GM12878 (cell line): Measurements from ENCODE around the gene CTRB2. TPM values are rescaled to one million over a fixed set of nuclear protein-coding genes. Genes with fewer than 3 reads are reported as not detected.

Source experiments
- ATAC-seq: fragments of 200-7000 bp; cut with Tn5 transposase; 3 replicates; pipeline ENCODE4 v1.9.1; 2020; ENCODE audit warnings: mild to moderate bottlenecking, moderate library complexity
- BruUV-seq: library from RNA; stranded (reverse); fragments of 400-500 nt; replicated peaks from 2 replicates; lab custom pipeline; 2021; lab: Mats Ljungman, UMichigan
- CTCF ChIA-PET: fragments of 300-600 bp; sonication (Branson Sonifier 250); formaldehyde crosslinking; extraction: SDS; loops from one replicate; lab custom pipeline; 2021; ENCODE audit warnings: inconsistent platforms; lab: Yijun Ruan, JAX
- POLR2A ChIA-PET: fragments of 350-600 bp; formaldehyde crosslinking; extraction: SDS; loops from one replicate; lab custom pipeline; 2021; ENCODE audit warnings: inconsistent platforms; lab: Charles Lee
- RAD21 ChIA-PET: fragments of 300-600 bp; sonication (Branson Sonifier 250); formaldehyde crosslinking; loops from one replicate; lab custom pipeline; 2023; ENCODE audit warnings: antibody characterized with exemption; ENCODE audit not compliant: unreplicated experiment; lab: Charles Lee
- SMC1A ChIA-PET: fragments of 300-600 bp; sonication (Branson Sonifier 250); formaldehyde crosslinking; loops from one replicate; lab custom pipeline; 2023; ENCODE audit not compliant: unreplicated experiment, uncharacterized antibody; lab: Charles Lee
- DNase-seq: peaks from one replicate; pipeline ENCODE4 v3.0.0-alpha.2; 2011; ENCODE audit warnings: low read depth, low spot score
- FAIRE-seq: peaks from 3 replicates; lab custom pipeline; 2011; peaks lifted over from hg19 to GRCh38; lab: Jason Lieb, UNC
- H2AFZ ChIP-seq: 2 replicates; pipeline ENCODE4 v1.6.0; 2011; ENCODE audit warnings: low read depth, low read length, control low read depth; ENCODE audit not compliant: control insufficient read depth
- H3K27ac ChIP-seq: 2 replicates; pipeline ENCODE4 v1.5.1; 2011; ENCODE audit warnings: control low read depth; ENCODE audit not compliant: control insufficient read depth, insufficient read depth
- H3K27me3 ChIP-seq, 2 experiments: replicated peaks in 1 of 2; 2 replicates each; pipeline versions ENCODE4 v1.6.0 to v1.6.1; 2011; ENCODE audit warnings: low read length in 1 of 2; ENCODE audit not compliant: control insufficient read depth in 2 of 2, insufficient read depth in 2 of 2
- H3K36me3 ChIP-seq, 2 experiments: 2 replicates each; pipeline ENCODE4 v1.5.1; 2011; ENCODE audit warnings: low read length in 1 of 2; ENCODE audit not compliant: control insufficient read depth in 2 of 2, insufficient read depth in 2 of 2
- H3K4me1 ChIP-seq: 2 replicates; pipeline ENCODE4 v1.6.1; 2011; ENCODE audit warnings: mild to moderate bottlenecking, low read length, moderate library complexity, mixed read lengths; ENCODE audit not compliant: control insufficient read depth, insufficient read depth
- H3K4me2 ChIP-seq: 2 replicates; pipeline ENCODE4 v1.6.0; 2011; ENCODE audit warnings: control low read depth; ENCODE audit not compliant: control insufficient read depth, insufficient read depth
- H3K4me3 ChIP-seq: fragments of 200-600 bp; sonication (generic); 2 replicates; pipeline ENCODE4 v1.5.1; 2016
- H3K79me2 ChIP-seq: 2 replicates; pipeline ENCODE4 v1.6.0; 2011; ENCODE audit warnings: low read length; ENCODE audit not compliant: control insufficient read depth, insufficient read depth
- H3K9ac ChIP-seq: 2 replicates; pipeline ENCODE4 v1.8.0; 2011; ENCODE audit warnings: low read length, control low read depth, mixed read lengths; ENCODE audit not compliant: control insufficient read depth, insufficient read depth
- H3K9me3 ChIP-seq: replicated peaks from 3 replicates; pipeline ENCODE4 v1.5.1; 2011; ENCODE audit warnings: mild to moderate bottlenecking, low read length; ENCODE audit not compliant: control insufficient read depth, insufficient read depth
- H4K20me1 ChIP-seq: 2 replicates; pipeline ENCODE4 v1.6.0; 2011; ENCODE audit not compliant: control insufficient read depth, insufficient read depth
- ATF3 ChIP-seq: IDR thresholded peaks from 2 replicates; pipeline ENCODE4 v1.6.1; 2011; ENCODE audit warnings: low read depth, mild to moderate bottlenecking, low read length, moderate library complexity, borderline replicate concordance; ENCODE audit errors: extremely low read depth
- BCL11A ChIP-seq: IDR thresholded peaks from 2 replicates; pipeline ENCODE4 v1.6.1; 2011; ENCODE audit warnings: low read depth, low read length
- CHD1 ChIP-seq: IDR thresholded peaks from 2 replicates; pipeline ENCODE4 v1.6.1; 2012; ENCODE audit warnings: low read depth, low read length, improper control_type of control experiment
- CHD2 ChIP-seq: IDR thresholded peaks from 2 replicates; pipeline ENCODE4 v1.6.1; 2011; ENCODE audit warnings: low read depth, low read length, improper control_type of control experiment, borderline replicate concordance
- GATAD2B ChIP-seq: fragments of 450-650 bp; conservative IDR thresholded peaks from 2 replicates; pipeline ENCODE4 v1.6.1; 2017; ENCODE audit warnings: low read depth, mild to moderate bottlenecking, moderate library complexity
- HDAC2 ChIP-seq: fragments of 200-600 bp; sonication (generic); IDR thresholded peaks from 2 replicates; pipeline ENCODE4 v1.6.1; 2017
- IKZF1 ChIP-seq: fragments of 450-650 bp; conservative IDR thresholded peaks from 2 replicates; pipeline ENCODE4 v1.6.1; 2017; ENCODE audit warnings: antibody characterized with exemption, mild to moderate bottlenecking
- NKRF ChIP-seq: fragments of 450-650 bp; conservative IDR thresholded peaks from 2 replicates; pipeline ENCODE4 v1.6.1; 2017; ENCODE audit warnings: mild to moderate bottlenecking, moderate library complexity
- RCOR1 ChIP-seq: conservative IDR thresholded peaks from 2 replicates; pipeline ENCODE4 v1.6.1; 2012; ENCODE audit warnings: low read depth, low read length, improper control_type of control experiment
- TCF12 ChIP-seq: IDR thresholded peaks from 2 replicates; pipeline ENCODE4 v1.6.1; 2011; ENCODE audit warnings: low read depth, mild to moderate bottlenecking, low read length
- TCF7 ChIP-seq: IDR thresholded peaks from 2 replicates; pipeline ENCODE4 v1.6.1; 2014; ENCODE audit warnings: antibody characterized with exemption, borderline replicate concordance
- ZNF384 ChIP-seq: IDR thresholded peaks from 2 replicates; pipeline ENCODE4 v1.6.1; 2012; ENCODE audit warnings: low read depth, mild to moderate bottlenecking, low read length, improper control_type of control experiment, borderline replicate concordance
- ZNF592 ChIP-seq: fragments of 450-650 bp; IDR thresholded peaks from 2 replicates; pipeline ENCODE4 v1.6.1; 2017; ENCODE audit warnings: mild to moderate bottlenecking, moderate library complexity
- WGBS: methylation state at CpG from one replicate; pipeline ENCODE4 v1.1.6; 2016; ENCODE audit warnings: low lambda C conversion rate; ENCODE audit not compliant: insufficient replicate concordance, insufficient coverage; ENCODE audit errors: missing lambda C conversion rate; 5-methylcytosine and 5-hydroxymethylcytosine counted together
- in situ Hi-C: fragments of 300-500 bp; cut with MboI; formaldehyde crosslinking; loops from 9 replicates; pipeline ENCODE4 v1.14.3; 2018; ENCODE audit warnings: mixed read lengths
- intact Hi-C: fragments of 100-400 bp; cut with micrococcal nuclease; formaldehyde crosslinking; loops from one replicate; pipeline ENCODE4 v1.14.2; 2022; ENCODE audit not compliant: unreplicated experiment
- polyA plus RNA-seq, 11 experiments: library from polyadenylated mRNA; depleted of rRNA in 4 of 11; unstranded in 6 of 11; stranded (reverse) in 5 of 11; fragments of >200 nt; fragmentation: Nextera tagmentation in 4 of 11; fragmentation: Illumina TruSeq in 1 of 11; extraction: Ambion mirVana in 4 of 11; extraction: Trizol in 1 of 11; gene quantifications; 1 replicate in 1 of 11; 2 replicates in 10 of 11; pipeline versions ENCODE4 v1.2.1 to v1.2.3, GENCODE V29; 2011 to 2016; ENCODE audit warnings: inconsistent platforms in 2 of 11, missing spikeins in 2 of 11, low read depth in 1 of 11
- total RNA-seq, 4 experiments: library from RNA; depleted of rRNA in 3 of 4; stranded (reverse); fragments of >200 nt in 3 of 4; fragmentation: Illumina TruSeq in 1 of 4; extraction: Trizol in 1 of 4; gene quantifications; 2 replicates each; pipeline versions ENCODE4 v1.2.1 to v1.2.3, GENCODE V29; 2013 to 2021
- TF ChIP-seq, protein P1 (sequence below): IDR thresholded peaks from 2 replicates; pipeline ENCODE4 v1.6.1; 2011; ENCODE audit warnings: borderline replicate concordance, low read depth, mild to moderate bottlenecking, moderate library complexity, low read length; ENCODE audit not compliant: insufficient read depth, poor library complexity, severe bottlenecking

Gene CTRB2
- total and polyA plus RNA-seq, 10 of the 15 experiments (the other 5 are each of a cell fraction or from before 2014, with no cell fraction given), result 9.4 TPM; not detected in 9

DNA sequence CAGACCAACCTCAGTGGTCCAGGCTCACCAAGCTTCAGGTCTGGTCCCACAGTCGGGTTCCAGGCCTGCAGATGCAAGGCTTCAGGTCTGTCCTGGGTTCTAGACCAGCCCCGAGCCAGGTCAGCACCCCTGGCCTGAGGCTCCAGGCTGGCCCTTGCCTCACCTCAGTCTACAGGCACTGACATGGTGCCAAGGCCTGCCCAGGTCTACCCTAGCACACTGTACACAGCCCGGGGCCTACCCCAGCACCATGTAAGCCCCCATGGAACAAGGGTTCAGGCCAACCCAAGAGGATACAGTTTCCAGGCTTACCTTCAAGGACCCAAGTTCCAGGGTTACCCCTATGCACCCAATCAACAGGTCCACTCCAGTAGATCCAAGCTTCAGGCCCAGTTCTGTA, 31.9 kb downstream of the CTRB2 start:
- Histone ChIP-seq H3K9ac (no peak overlapping the region), H2AFZ (no peak overlapping the region), H4K20me1 (no peaks in the 10 kb centered on the region), H3K4me3 (no peak overlapping the region), H3K27me3 (no peaks in the 10 kb centered on the region), H3K79me2 (no peaks in the 10 kb centered on the region), H3K27ac (no peak overlapping the region), H3K4me2 (no peak overlapping the region), H3K9me3 (peaks cover 30% of the 10 kb centered on the region), H3K4me1 (no peaks in the 10 kb centered on the region; the same call in 1 of the 2 replicates), H3K36me3 (peaks cover 0 to under 1% of the 10 kb centered on the region in 2 experiments; a peak in 2 of 4 replicates)
- FAIRE-seq, result no peak
- no peak for ATAC-seq
- intact Hi-C loops, result no loop called here
- DNase-seq, result no peak
- POLR2A ChIA-PET, result no interaction called here
- no peak for TF ChIP-seq BCL11A
- TF ChIP-seq NKRF, result no peak
- no peak for TF ChIP-seq TCF7
- TF ChIP-seq CHD2, result no peak
- no peak for TF ChIP-seq ATF3
- no peak for TF ChIP-seq IKZF1
- TF ChIP-seq TCF12, result no peak
- TF ChIP-seq, protein P1, sequence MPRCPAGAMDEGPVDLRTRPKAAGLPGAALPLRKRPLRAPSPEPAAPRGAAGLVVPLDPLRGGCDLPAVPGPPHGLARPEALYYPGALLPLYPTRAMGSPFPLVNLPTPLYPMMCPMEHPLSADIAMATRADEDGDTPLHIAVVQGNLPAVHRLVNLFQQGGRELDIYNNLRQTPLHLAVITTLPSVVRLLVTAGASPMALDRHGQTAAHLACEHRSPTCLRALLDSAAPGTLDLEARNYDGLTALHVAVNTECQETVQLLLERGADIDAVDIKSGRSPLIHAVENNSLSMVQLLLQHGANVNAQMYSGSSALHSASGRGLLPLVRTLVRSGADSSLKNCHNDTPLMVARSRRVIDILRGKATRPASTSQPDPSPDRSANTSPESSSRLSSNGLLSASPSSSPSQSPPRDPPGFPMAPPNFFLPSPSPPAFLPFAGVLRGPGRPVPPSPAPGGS, result no peak
- TF ChIP-seq ZNF592, result no peak
- TF ChIP-seq RCOR1, result no peak
- no peak for TF ChIP-seq ZNF384
- no peak for TF ChIP-seq GATAD2B
- TF ChIP-seq HDAC2, result no peak
- no peak for TF ChIP-seq CHD1
- in situ Hi-C loops, result no loop called here
- BruUV-seq, result no TSS peak
- 65% methylated on average over 3 of the region's 3 CpGs for WGBS
- RAD21 ChIA-PET, result no interaction called here
- SMC1A ChIA-PET, result no interaction called here
- CTCF ChIA-PET, result interaction anchor here (2.7 kb wide), 1 partner anchor 24 kb away, joined by 8 read pairs; no protein-coding TSS in a partner anchor
